H1 (cell line): ENCODE results near the gene IFT74. TPM values are rescaled to one million over a fixed set of nuclear protein-coding genes. Genes with fewer than 3 reads are reported as not detected.

Source experiments
- CHD7 ChIP-seq: fragments of 300-600 bp; sonication (generic); IDR thresholded peaks from 2 replicates; pipeline ENCODE4 v1.7.1; 2012; ENCODE audit warnings: low read length, moderate library complexity, mild to moderate bottlenecking, inconsistent platforms; ENCODE audit not compliant: insufficient replicate concordance
- E2F6 ChIP-seq: IDR thresholded peaks from 2 replicates; pipeline ENCODE4 v1.6.1; 2012; ENCODE audit warnings: inconsistent platforms
- EP300 ChIP-seq, 2 experiments: IDR thresholded peaks; 1 replicate in 1 of 2; 2 replicates in 1 of 2; pipeline ENCODE4 v1.6.1; 2011 to 2012; ENCODE audit warnings: low read depth in 2 of 2, low read length in 2 of 2, mild to moderate bottlenecking in 2 of 2, borderline replicate concordance in 1 of 2, inconsistent platforms in 1 of 2, moderate library complexity in 1 of 2
- KDM5A ChIP-seq: fragments of 200-600 bp; IDR thresholded peaks from 2 replicates; pipeline ENCODE4 v1.7.1; 2012; ENCODE audit warnings: mild to moderate bottlenecking, low read length, inconsistent platforms, mixed read lengths
- SIN3A ChIP-seq, 2 experiments: IDR thresholded peaks in 1 of 2; conservative IDR thresholded peaks in 1 of 2; 2 replicates each; pipeline ENCODE4 v1.6.1; 2011 to 2012; ENCODE audit warnings: low read length in 2 of 2, improper control_type of control experiment in 1 of 2, low read depth in 1 of 2, mild to moderate bottlenecking in 1 of 2
- polyA plus RNA-seq, 7 experiments: library from polyadenylated mRNA; depleted of rRNA in 3 of 7; stranded (reverse) in 5 of 7; unstranded in 2 of 7; fragments of >200 nt in 5 of 7; fragments of 200-250 nt in 2 of 7; gene quantifications; 1 replicate in 5 of 7; 2 replicates in 1 of 7; 4 replicates in 1 of 7; pipeline versions ENCODE4 v1.2.1 to v1.2.3, GENCODE V29; 2011 to 2013; ENCODE audit warnings: missing spikeins in 2 of 7, mixed read lengths in 2 of 7
- total RNA-seq: library from RNA; stranded (reverse); fragmentation: NEBNext Ultra II Directional; extraction: Animal tissue kit (Norgen Biotek cat#: 25700); gene quantifications from 2 replicates; pipeline ENCODE4 v1.2.1, GENCODE V29; 2021

IFT74 gene
- total and polyA plus RNA-seq, 2 of the 8 experiments (the other 6 are each of a cell fraction or from before 2014, with no cell fraction given), result 4.4 to 17.8 TPM

DNA sequence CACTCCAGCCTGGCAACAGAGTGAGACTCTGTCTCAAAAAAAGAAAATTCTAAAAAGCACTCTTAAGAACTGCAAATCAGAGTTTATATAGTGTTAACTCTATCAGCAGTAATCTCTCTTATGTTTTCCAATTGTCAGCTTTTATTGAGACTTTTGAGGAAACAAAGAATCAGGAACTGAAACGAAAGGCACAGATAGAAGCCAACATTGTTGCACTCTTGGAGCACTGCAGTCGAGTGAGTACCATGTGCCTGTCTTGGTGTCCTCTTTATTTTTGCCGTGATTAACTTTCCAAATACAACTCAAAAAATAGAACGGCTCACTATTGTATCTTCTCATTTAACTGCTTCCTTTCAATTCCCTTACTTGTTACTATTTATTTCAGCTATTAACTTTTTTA is 90.9 kb downstream of the IFT74 start (continued):
- TF ChIP-seq E2F6 (no peak), CHD7 (no peak), KDM5A (no peak), EP300 (IDR thresholded peaks at IDR 0.05; ENCODE audit: borderline replicate concordance in 1 of 2, low read depth in 2 of 2, low read length in 2 of 2) (no peak), SIN3A (conservative IDR thresholded peaks at IDR 0.05 in 1 of 2, IDR thresholded peaks at IDR 0.05 in 1 of 2; ENCODE audit: low read depth in 1 of 2, low read length in 2 of 2) (no peak)
- TF ChIP-seq, all 59 proteins: peak for 0
